Activated CD4-positive, alpha-beta T cell treated with anti-CD3 and anti-CD28 coated beads, Interleukin-2, amount 10 ng/mL, durations not matched to agents 24 days and 14 days (primary cell): ENCODE results near the gene OR5K3. TPM values are rescaled to one million over a fixed set of nuclear protein-coding genes. Genes with fewer than 3 reads are reported as not detected.

Source experiments
- DNase-seq: peaks from one replicate; pipeline ENCODE4 v3.0.0; 2022
- H3K27ac Mint-ChIP-seq: one replicate; pipeline ENCODE4 v1.8.0; 2022; ENCODE audit warnings: mild to moderate bottlenecking, mixed read lengths
- H3K27me3 Mint-ChIP-seq: one replicate; pipeline ENCODE4 v1.8.0; 2022; ENCODE audit warnings: mixed read lengths
- H3K36me3 Mint-ChIP-seq: one replicate; pipeline ENCODE4 v1.8.0; 2022; ENCODE audit warnings: low read depth, mild to moderate bottlenecking, mixed read lengths
- H3K4me1 Mint-ChIP-seq: one replicate; pipeline ENCODE4 v1.8.0; 2021; ENCODE audit warnings: mixed read lengths
- H3K4me3 Mint-ChIP-seq: one replicate; pipeline ENCODE4 v1.8.0; 2022; ENCODE audit warnings: mild to moderate bottlenecking, moderate library complexity, mixed read lengths
- H3K9me3 Mint-ChIP-seq: one replicate; pipeline ENCODE4 v1.8.0; 2021; ENCODE audit warnings: mixed read lengths
- intact Hi-C: fragments of 100-400 bp; cut with micrococcal nuclease; formaldehyde crosslinking; loops from one replicate; pipeline ENCODE4 v1.15.1; 2023
- total RNA-seq: library from RNA; stranded (reverse); gene quantifications from 2 replicates; pipeline ENCODE4 v1.2.3, GENCODE V29; 2022

The OR5K3 gene, protein sequence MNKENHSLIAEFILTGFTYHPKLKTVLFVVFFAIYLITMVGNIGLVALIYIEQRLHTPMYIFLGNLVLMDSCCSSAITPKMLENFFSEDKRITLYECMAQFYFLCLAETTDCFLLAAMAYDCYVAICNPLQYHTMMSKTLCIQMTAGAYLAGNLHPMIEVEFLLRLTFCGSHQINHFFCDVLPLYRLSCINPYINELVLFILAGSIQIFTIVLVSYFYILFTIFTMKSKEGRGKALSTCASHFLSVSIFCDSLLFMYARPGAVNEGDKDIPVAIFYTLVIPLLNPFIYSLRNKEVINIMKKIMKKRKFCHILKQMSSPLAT
- not detected in 2 replicates for total RNA-seq

DNA sequence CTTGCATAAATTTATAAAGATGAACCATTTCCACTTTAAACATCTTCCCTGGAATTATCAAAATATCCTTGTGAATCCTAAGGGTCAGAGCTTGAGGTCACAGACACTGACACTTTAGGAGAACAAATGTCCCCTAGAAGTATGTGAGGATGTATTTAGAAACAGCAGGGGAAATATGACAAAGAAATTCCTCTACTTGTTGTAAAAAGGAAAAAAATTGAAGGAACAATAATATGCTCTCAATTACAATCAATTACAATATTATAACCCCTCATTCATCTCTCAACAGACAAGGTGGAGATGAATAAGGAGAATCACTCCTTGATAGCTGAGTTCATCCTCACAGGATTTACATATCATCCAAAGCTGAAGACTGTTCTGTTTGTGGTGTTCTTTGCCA is at the start of gene OR5K3:
OR5K3 (plus strand) TSS at position 301 of the 400 bp plus-strand sequence; CDS start at position 301, 0 bp downstream.
- no peaks in the 10 kb centered on the region for H3K4me1 Mint-ChIP-seq
- intact Hi-C loops, result no loop called here
- peaks cover 2% of the 10 kb centered on the region for H3K36me3 Mint-ChIP-seq
- H3K27me3 Mint-ChIP-seq, result peaks cover 44% of the 10 kb centered on the region
- no peak within 1 kb of the TSS for H3K4me3 Mint-ChIP-seq
- H3K27ac Mint-ChIP-seq, result no peak within 1 kb of the TSS
- no peak for DNase-seq
- no peaks in the 10 kb centered on the region for H3K9me3 Mint-ChIP-seq

DNA sequence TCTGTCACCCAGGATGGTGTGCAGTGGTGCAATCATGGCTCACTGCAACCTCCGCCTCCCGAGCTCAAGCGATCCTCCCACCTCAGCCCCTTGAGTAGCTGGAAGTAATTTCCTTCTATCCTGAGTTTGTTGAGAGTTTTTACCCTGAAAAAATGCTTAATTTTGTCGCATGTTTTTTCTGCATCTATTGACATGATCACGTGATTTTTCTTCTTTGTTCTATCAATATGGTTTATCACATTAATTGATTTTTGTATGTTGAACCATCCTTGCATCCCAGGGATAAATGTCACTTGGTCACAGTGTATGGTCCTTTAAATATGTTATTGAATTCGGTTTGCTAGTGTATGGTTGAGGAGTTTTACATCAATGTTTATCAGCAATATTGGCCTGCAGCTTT is 48.7 kb upstream of the OR5K3 start:
- DNase-seq, result no peak
- Mint-ChIP-seq H3K27me3 (peaks cover 52% of the 10 kb centered on the region), H3K4me3 (no peak overlapping the region), H3K9me3 (peaks cover 3% of the 10 kb centered on the region), H3K4me1 (peaks cover 7% of the 10 kb centered on the region), H3K36me3 (no peaks in the 10 kb centered on the region), H3K27ac (no peak overlapping the region)
- intact Hi-C loops, result loop anchor here (10.0 kb wide), 1 partner anchor 173 kb away; no protein-coding TSS in a partner anchor

GRCh38 chr3:98343647-98344507 is 46.6 kb upstream of the OR5K3 start:
- Mint-ChIP-seq H3K9me3 (peaks cover 9% of the 10 kb centered on the region), H3K36me3 (no peaks in the 10 kb centered on the region), H3K4me3 (no peak overlapping the region), H3K27ac (no peak overlapping the region), H3K27me3 (peaks cover 58% of the 10 kb centered on the region), H3K4me1 (peaks cover 7% of the 10 kb centered on the region)
- intact Hi-C loops, result loop anchor here (2.0 to 10.0 kb wide), 2 partner anchors 171 to 231 kb away; no protein-coding TSS in a partner anchor
- DNase-seq, result peak; percentile 83

GRCh38 chr3:98350082-98350481 is 40.4 kb upstream of the OR5K3 start:
- DNase-seq, result no peak
- Mint-ChIP-seq H3K27me3 (peaks cover 57% of the 10 kb centered on the region), H3K27ac (no peak overlapping the region), H3K36me3 (no peaks in the 10 kb centered on the region), H3K4me3 (no peak overlapping the region), H3K9me3 (peaks cover 9% of the 10 kb centered on the region), H3K4me1 (peaks cover 4% of the 10 kb centered on the region)
- intact Hi-C loops, result no loop called here

DNA sequence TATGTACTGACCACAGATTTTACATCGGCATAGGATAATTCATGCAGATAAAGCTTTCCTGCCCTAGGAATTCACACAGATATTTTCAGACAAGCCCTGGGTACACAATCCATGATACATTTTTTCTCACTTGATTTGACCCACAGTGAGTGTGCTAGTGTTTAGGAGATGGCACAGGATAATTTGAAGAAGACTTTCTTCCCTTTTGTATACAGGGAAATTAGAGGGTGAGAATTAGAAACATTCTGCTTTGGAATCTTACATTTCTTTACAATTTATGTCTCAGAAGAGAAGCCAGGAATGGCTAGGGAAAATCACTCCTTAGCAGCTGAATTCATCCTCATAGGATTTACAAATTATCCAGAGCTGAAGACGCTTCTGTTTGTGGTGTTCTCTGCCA is 36.9 kb upstream of the OR5K3 start, which contains the start of gene OR5K4:
OR5K4 (plus strand) TSS at position 301 of the 400 bp plus-strand sequence; CDS start at position 301, 0 bp downstream.
- no peaks in the 10 kb centered on the region for H3K9me3 Mint-ChIP-seq
- no peak within 1 kb of the TSS for H3K4me3 Mint-ChIP-seq
- intact Hi-C loops, result no loop called here

DNA sequence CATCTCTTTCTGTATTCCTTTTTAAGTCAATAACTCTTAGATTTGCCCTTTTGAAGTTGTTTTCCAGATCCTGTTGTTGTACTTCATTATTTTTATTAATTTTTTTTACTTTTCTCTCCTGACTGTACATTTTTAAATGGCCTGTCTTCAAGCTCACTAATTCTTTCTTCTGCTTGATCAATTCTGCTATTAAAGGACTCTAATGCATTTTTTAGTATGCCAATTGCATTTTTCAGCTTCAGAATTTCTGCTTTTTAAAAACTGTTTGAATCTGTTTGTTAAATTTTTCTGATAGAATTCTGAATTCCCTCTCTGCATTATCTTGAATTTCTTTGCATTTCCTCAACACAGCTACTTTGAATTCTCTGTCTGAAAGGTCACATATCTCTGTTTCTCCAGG is 31.2 kb upstream of the OR5K3 start:
- intact Hi-C loops, result no loop called here
- Mint-ChIP-seq H3K36me3 (no peaks in the 10 kb centered on the region), H3K27me3 (peaks cover 15% of the 10 kb centered on the region), H3K27ac (no peak overlapping the region), H3K9me3 (peaks cover 12% of the 10 kb centered on the region), H3K4me1 (no peaks in the 10 kb centered on the region), H3K4me3 (no peak overlapping the region)
- DNase-seq, result no peak

More for the DNA sequence above, 36.9 kb upstream of the OR5K3 start, which contains the start of gene OR5K4:
- no peaks in the 10 kb centered on the region for H3K36me3 Mint-ChIP-seq
- no peak for DNase-seq
- no peak within 1 kb of the TSS for H3K27ac Mint-ChIP-seq
- no peaks in the 10 kb centered on the region for H3K4me1 Mint-ChIP-seq
- H3K27me3 Mint-ChIP-seq, result peaks cover 44% of the 10 kb centered on the region

DNA sequence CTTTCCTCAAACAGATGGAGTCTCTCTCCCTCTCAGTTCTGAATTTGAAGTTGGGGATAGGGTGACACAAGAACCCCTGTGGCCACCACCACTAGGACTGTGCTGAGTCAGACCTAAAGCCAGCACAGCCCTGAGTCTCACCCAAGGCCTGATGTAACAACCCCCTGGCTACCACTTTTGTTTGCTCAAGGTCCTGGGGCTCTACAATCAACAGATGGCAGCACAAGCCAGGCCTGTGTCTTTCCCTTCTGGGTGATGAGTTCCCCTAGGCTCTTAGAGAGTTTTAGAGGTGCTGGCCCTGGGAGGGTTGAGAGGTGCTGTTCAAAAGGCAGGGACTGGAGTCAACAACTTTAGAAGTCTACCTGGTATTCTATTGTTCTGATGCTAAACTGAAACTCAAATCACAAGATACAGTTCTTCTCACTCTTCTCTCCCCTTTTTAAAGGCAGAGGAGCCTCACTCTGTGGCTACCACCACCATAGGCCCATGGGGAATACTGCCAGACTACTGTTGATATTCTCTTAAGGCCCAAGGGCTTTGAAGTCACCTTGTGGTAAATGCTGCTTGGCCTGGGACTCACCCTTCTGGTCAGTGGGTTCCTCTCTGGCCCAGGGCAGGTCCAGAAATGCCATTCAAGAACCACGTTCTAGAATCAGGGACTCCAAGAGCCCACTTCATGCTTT is 30.3 kb upstream of the OR5K3 start:
- no peak for DNase-seq
- intact Hi-C loops, result no loop called here
- no peak overlapping the region for H3K4me3 Mint-ChIP-seq
- H3K36me3 Mint-ChIP-seq, result no peaks in the 10 kb centered on the region
- peaks cover 8% of the 10 kb centered on the region for H3K27me3 Mint-ChIP-seq
- H3K27ac Mint-ChIP-seq, result no peak overlapping the region
- peaks cover 12% of the 10 kb centered on the region for H3K9me3 Mint-ChIP-seq
- no peaks in the 10 kb centered on the region for H3K4me1 Mint-ChIP-seq

GRCh38 chr3:98360681-98361080 is 29.8 kb upstream of the OR5K3 start:
- no peak overlapping the region for H3K4me3 Mint-ChIP-seq
- H3K9me3 Mint-ChIP-seq, result peaks cover 12% of the 10 kb centered on the region
- no peak for DNase-seq
- H3K27me3 Mint-ChIP-seq, result peaks cover 8% of the 10 kb centered on the region
- no peaks in the 10 kb centered on the region for H3K36me3 Mint-ChIP-seq
- H3K27ac Mint-ChIP-seq, result no peak overlapping the region
- H3K4me1 Mint-ChIP-seq, result no peaks in the 10 kb centered on the region
- intact Hi-C loops, result no loop called here

- intact Hi-C loops, result no loop called here
- Mint-ChIP-seq H3K4me1 (no peaks in the 10 kb centered on the region), H3K9me3 (peaks cover 12% of the 10 kb centered on the region)
Observed at GRCh38 chr3:98361289-98361688, 29.2 kb upstream of the OR5K3 start.

DNA sequence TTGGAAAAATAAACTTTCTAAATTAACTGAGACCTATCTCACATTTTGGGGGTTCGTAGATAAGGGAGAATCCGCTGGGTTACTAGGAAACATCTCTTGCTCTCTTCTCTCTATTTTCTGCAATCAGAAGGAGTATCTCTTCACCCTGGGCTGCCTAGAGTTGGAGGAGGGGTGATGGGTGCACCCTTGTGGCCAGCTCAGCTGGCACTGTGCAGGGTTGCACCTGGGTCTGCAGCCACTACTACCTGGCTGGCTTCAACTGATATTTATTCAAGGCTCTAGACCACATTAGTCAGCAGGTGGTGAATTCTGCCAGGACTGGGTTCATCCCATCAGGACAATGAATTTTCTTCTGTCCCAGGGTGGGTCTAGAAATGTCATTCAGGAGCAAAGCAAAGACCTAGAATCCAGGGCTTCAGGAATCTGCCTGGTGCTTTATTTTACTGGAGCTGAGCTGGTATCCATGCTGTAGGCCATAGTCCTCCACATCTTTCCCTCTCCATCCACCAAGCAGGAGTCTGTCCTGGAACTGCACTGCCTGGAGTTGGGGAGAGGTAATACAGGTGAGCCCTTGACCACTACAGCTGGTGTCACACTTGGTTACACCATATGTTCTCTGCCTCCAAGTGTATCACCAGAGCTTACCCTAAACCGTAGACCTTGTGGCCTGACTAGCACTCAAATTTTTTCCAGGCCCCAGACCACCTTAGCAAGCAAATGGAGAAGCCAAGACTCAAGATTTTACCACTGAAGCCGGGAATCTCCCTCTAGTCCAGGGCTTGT is 22.8 kb upstream of the OR5K3 start:
- Mint-ChIP-seq H3K4me3 (no peak overlapping the region), H3K27me3 (peaks cover 22% of the 10 kb centered on the region), H3K4me1 (peaks cover 3% of the 10 kb centered on the region), H3K36me3 (no peaks in the 10 kb centered on the region), H3K9me3 (peaks cover 3% of the 10 kb centered on the region), H3K27ac (no peak overlapping the region)
- no peak for DNase-seq
- intact Hi-C loops, result no loop called here

More at GRCh38 chr3:98361289-98361688, 29.2 kb upstream of the OR5K3 start:
- DNase-seq, result no peak
- no peak overlapping the region for H3K27ac Mint-ChIP-seq
- no peaks in the 10 kb centered on the region for H3K36me3 Mint-ChIP-seq
- peaks cover 6% of the 10 kb centered on the region for H3K27me3 Mint-ChIP-seq
- no peak overlapping the region for H3K4me3 Mint-ChIP-seq

GRCh38 chr3:98371186-98371585 is 19.3 kb upstream of the OR5K3 start:
- Mint-ChIP-seq H3K36me3 (no peaks in the 10 kb centered on the region), H3K4me3 (no peak overlapping the region), H3K27me3 (peaks cover 34% of the 10 kb centered on the region), H3K9me3 (peaks cover 3% of the 10 kb centered on the region), H3K27ac (no peak overlapping the region), H3K4me1 (peaks cover 3% of the 10 kb centered on the region)
- DNase-seq, result no peak
- intact Hi-C loops, result no loop called here

- Mint-ChIP-seq H3K27ac (no peak overlapping the region), H3K4me3 (no peak overlapping the region), H3K9me3 (peaks cover 3% of the 10 kb centered on the region), H3K36me3 (no peaks in the 10 kb centered on the region), H3K27me3 (peaks cover 39% of the 10 kb centered on the region), H3K4me1 (peaks cover 3% of the 10 kb centered on the region)
- intact Hi-C loops, result no loop called here
- DNase-seq, result no peak
Observed at GRCh38 chr3:98371853-98372252, 18.6 kb upstream of the OR5K3 start.

DNA sequence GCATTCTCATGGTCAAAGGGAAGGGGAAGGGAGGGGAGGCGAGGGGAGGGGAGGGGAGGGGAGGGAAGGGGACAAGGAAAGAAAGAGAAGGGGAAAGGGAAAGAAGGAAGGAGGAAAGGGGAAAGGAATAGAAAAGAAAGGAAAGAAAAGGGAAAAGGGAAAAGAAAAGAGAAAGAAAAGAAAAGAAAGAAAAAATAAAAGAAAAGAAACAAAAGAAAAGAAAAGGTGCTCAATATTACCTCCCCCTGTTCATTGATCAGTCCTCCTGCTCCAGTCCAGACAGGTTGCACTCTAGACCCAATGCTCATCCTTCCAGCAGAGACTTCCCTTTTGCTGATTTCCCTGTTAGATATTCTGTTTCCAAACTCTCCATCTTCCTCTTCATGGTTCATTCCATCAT is 18.0 kb upstream of the OR5K3 start:
- Mint-ChIP-seq H3K9me3 (peaks cover 3% of the 10 kb centered on the region), H3K4me1 (peaks cover 3% of the 10 kb centered on the region), H3K27me3 (peaks cover 39% of the 10 kb centered on the region), H3K4me3 (no peak overlapping the region), H3K27ac (no peak overlapping the region), H3K36me3 (no peaks in the 10 kb centered on the region)
- DNase-seq, result no peak
- intact Hi-C loops, result no loop called here
